ENCODE results near the gene CDADC1. TPM values are rescaled to one million over a fixed set of nuclear protein-coding genes. Genes with fewer than 3 reads are reported as not detected.

The CDADC1 gene
- total and polyA plus RNA-seq, 2 donors (not counting 3 experiments of a cell fraction or from before 2014, with no cell fraction given): 2.4 to 9.1 TPM

DNA sequence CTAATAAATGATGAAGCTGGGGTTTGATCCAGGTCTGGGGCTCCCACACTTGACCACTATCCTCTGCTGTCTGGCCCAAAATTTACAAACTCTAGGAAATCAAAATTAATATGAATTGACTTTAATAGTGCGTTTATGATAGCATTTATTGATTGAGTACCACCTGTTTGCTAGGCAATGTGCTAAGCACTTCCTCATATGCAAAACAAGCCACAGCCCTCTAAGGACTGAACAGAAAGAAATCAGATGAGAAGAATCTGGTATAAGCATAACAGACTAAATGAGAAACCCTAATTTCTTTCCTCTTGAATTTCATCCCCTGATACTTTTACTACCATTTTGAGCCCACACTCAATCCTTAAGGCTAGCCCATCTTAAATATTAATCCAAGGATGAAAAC is 34.2 kb upstream of the CDADC1 start:
- ChIA-PET POLR2A (no interaction called here), CTCF (no interaction called here)
- Histone ChIP-seq H3K4me1 (ENCODE audit: control insufficient read depth, extremely low read depth, insufficient read depth, low read length) (no peaks in the 10 kb centered on the region), H3K4me3 (replicated peaks in 1 of 3; ENCODE audit: insufficient read depth in 1 of 3, low read depth in 1 of 3, low read length in 3 of 3) (no peak overlapping the region), H3K9ac (replicated peaks; ENCODE audit: extremely low read depth, insufficient read depth, low read length) (no peak overlapping the region), H3K4me2 (ENCODE audit: insufficient read depth, low read length) (no peak overlapping the region), H3K36me3 (ENCODE audit: control insufficient read depth in 2 of 2, extremely low read depth in 1 of 2, insufficient read depth in 2 of 2, low read length in 2 of 2) (peaks cover 2 to 3% of the 10 kb centered on the region in 2 experiments), H3K27ac (ENCODE audit: insufficient read depth, low read depth, low read length) (no peak overlapping the region), H2AFZ (ENCODE audit: low read depth, low read length) (no peak overlapping the region), H3K9me3 (replicated peaks; ENCODE audit: control insufficient read depth, insufficient read depth, low read length) (no peaks in the 10 kb centered on the region), H3K79me2 (ENCODE audit: control insufficient read depth, insufficient read depth, low read length) (no peaks in the 10 kb centered on the region), H4K20me1 (replicated peaks; ENCODE audit: control insufficient read depth, extremely low read depth, insufficient read depth, low read length) (no peaks in the 10 kb centered on the region), H3K9me1 (replicated peaks; ENCODE audit: control insufficient read depth, extremely low read depth, insufficient read depth, low read length) (no peaks in the 10 kb centered on the region), H3K27me3 (ENCODE audit: control insufficient read depth in 2 of 2, insufficient read depth in 2 of 2, low read length in 2 of 2) (peaks cover 14 to 15% of the 10 kb centered on the region in 2 experiments)
- BruUV-seq (replicated peaks): no TSS peak
- dilution Hi-C loops (cut with MboI; ENCODE audit: extremely low pct_ligation_motif_present, low sequenced_read_pairs) (no loop called here), intact Hi-C loops (cut with micrococcal nuclease) (no loop called here)
- no peak for DNase-seq (ENCODE audit: low read depth, low spot score)
- no peak for TF ChIP-seq JUN (IDR thresholded peaks at IDR 0.05; ENCODE audit: borderline replicate concordance, insufficient read depth, insufficient read length, low read depth)
- no peak for TF ChIP-seq FOS (IDR thresholded peaks at IDR 0.05; ENCODE audit: borderline replicate concordance, insufficient read depth, low read length)
- TF ChIP-seq GATA2 (IDR thresholded peaks at IDR 0.05; ENCODE audit: insufficient read depth, insufficient read length, low read depth, low read length): no peak
- no peak for TF ChIP-seq CTCF (IDR thresholded peaks at IDR 0.05; ENCODE audit: extremely low read depth in 1 of 2, insufficient read depth in 1 of 2, low read depth in 1 of 2, low read length in 2 of 2)
- TF ChIP-seq EZH2 (IDR thresholded peaks at IDR 0.05; ENCODE audit: borderline replicate concordance, low read depth, low read length, severe bottlenecking): no peak
- no peak for TF ChIP-seq POLR2A (IDR thresholded peaks at IDR 0.05; ENCODE audit: low read depth, low read length)
- no peak for TF ChIP-seq POLR2AphosphoS5 (IDR thresholded peaks at IDR 0.05; ENCODE audit: insufficient read depth, low read depth, low read length)
- TF ChIP-seq, protein P1, sequence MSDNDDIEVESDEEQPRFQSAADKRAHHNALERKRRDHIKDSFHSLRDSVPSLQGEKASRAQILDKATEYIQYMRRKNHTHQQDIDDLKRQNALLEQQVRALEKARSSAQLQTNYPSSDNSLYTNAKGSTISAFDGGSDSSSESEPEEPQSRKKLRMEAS (IDR thresholded peaks at IDR 0.05; ENCODE audit: insufficient read depth, insufficient read length): no peak
- TF ChIP-seq MYC (IDR thresholded peaks at IDR 0.05; ENCODE audit: low read depth, low read length): no peak
- no peak for FAIRE-seq
